22Rv1 (cell line): Measurements from ENCODE around the gene WDFY3.

Experiments
- ZFX ChIP-seq: fragments of 450-650 bp; IDR thresholded peaks from 2 replicates; pipeline ENCODE4 v1.6.1; 2017; ENCODE audit warnings: antibody characterized with exemption, borderline replicate concordance
- TF ChIP-seq, protein P1 (sequence below): fragments of 450-650 bp; IDR thresholded peaks from 2 replicates; pipeline ENCODE4 v1.5.1; 2017; ENCODE audit warnings: mild to moderate bottlenecking

DNA sequence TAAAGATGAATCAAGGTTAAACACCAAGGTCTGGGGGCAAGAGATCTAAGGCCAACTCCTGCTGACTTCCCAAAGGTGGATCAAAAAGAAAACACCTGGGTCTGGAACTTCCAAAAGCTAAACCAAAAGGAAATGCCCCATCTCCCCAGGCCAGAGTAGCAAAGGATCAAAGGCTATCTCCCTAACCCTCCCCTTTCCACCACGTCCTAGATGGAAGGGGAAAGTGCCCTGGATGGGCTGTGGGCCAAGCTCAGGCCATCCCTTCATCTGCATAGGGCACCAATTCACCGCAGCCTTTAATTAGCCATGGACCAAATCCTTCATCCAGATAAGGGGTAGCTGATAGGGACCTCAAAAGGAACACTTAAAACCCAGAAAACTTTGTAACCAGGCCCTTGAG lies 100.2 kb downstream of the WDFY3 start:
- TF ChIP-seq, protein P1, sequence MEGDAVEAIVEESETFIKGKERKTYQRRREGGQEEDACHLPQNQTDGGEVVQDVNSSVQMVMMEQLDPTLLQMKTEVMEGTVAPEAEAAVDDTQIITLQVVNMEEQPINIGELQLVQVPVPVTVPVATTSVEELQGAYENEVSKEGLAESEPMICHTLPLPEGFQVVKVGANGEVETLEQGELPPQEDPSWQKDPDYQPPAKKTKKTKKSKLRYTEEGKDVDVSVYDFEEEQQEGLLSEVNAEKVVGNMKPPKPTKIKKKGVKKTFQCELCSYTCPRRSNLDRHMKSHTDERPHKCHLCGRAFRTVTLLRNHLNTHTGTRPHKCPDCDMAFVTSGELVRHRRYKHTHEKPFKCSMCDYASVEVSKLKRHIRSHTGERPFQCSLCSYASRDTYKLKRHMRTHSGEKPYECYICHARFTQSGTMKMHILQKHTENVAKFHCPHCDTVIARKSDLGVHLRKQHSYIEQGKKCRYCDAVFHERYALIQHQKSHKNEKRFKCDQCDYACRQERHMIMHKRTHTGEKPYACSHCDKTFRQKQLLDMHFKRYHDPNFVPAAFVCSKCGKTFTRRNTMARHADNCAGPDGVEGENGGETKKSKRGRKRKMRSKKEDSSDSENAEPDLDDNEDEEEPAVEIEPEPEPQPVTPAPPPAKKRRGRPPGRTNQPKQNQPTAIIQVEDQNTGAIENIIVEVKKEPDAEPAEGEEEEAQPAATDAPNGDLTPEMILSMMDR, result no peak
- TF ChIP-seq ZFX, result no peak
